ENCODE results near the gene MORF4L1.

- no peak for TF ChIP-seq CTCF (IDR thresholded peaks at IDR 0.05)
- no peak for TF ChIP-seq POLR2A (IDR thresholded peaks at IDR 0.05)
These were observed at the start of gene MORF4L1 for GRCh38 chr15:78872155-78872971.

Measured in tibial nerve (tissue), 3 donors.